HG03175 (cell line): ENCODE results near the gene RFX2.

ENCODE experiments used
- ATAC-seq: cut with Tn5 transposase; IDR thresholded peaks from one replicate; pipeline ENCODE4 v1.9.1; 2021; ENCODE audit warnings: mild to moderate bottlenecking, moderate library complexity; ENCODE audit not compliant: unreplicated experiment

The RFX2 gene

DNA sequence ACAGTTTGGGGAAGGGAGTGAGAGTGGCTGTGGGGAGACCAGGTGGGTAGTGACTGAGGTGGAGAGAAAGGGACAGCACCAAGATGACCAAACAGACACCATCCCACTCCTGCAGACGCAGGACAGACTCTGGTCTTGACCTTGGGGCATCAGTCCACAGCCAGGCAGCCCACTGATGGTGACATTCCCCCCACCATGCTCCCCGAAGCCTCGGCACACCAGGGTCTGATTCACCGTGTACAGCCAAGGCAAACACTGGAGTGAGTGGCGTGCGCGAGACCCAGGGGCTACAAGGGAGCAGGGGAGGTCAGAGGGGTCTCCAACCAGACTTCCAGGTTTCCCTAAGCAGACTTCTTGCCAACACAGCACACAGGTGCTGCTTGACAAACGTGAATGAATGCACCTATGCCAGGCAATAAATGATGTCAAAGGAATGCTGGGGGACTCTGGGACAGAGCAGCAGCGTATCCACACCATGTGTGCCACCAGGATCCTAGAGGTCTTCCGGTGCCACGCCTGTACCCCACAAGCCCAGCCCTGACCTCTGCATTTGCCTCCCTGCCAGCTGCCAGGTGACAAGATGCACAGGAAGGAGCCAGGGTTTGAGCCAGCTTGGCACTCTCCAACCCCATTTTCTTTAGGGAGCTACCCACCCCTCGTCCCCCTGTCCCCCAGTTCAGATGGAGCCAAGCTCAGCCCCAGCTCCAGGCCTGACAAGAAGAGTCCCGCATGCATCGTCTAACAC lies 150.9 kb downstream of the RFX2 start:
- ATAC-seq = no peak

DNA sequence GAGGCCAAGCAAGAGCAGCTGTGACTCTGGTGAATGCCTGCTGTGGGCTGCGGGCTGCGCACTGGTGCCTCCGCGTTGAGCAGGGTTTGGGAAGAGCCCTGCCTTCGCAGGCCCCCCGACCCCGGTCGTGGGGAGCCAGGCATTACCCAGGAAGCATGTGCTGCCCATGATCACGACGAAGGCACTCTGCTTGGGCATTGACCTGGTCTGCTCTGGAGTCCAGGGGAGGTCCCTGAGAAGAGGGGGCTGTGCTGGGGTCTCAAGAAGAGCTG lies 151.5 kb downstream of the RFX2 start:
- ATAC-seq = no peak

DNA sequence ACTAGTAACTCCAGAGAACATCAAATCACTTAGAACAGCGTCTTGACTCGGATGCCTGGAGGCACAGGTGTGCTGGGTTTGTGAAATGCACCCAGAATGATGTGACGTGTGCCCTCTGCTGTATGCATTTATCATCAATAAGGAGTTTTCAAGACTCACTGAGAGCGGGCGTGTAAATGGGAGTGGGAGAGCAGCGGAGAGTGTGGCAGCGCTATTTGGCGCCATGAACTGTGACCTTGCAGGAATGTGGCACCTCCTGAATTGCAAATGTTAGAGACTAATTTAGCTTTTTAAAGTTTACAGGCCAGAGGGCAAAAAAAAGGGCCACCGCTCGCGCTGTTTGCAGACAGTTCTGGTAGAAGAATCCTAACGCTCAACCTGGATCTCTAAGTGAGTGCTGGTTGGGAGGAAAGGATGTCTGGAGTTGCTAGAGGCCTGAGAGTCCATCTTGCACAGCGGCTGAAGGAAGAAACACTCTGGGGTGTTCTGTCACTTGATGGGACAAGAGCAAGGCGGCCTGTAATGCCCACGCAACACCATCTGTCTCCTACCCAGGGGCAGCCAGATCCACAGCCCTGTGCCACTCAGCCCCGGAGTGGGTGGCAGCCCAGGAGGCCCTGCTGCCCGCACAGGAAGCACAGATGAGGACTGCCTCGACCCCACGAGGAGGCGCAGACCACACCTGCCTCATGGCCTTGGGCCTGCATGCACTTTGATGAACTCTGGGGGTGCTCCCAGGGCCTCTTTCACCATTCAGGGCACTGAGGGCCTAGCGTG lies 152.0 kb downstream of the RFX2 start:
- no peak for ATAC-seq

DNA sequence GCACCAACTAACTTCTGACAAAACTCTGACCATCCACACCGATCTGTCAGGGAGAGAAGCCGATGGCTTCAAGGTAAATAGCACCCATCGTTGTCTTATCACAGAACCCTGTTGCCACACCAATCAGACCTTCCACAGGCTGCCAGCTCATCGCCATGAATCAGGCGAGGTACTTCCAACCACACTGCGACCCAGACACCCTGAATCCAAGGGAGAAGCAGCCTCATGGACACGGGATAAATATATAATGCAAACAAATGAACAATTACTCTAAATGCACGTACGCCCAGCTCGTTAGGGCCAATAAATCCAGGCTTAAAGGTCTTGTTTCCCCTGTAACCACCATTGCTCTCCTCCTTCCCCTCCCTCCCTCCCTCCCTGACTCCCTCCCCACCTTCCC lies 153.1 kb downstream of the RFX2 start:
- ATAC-seq = no peak

DNA sequence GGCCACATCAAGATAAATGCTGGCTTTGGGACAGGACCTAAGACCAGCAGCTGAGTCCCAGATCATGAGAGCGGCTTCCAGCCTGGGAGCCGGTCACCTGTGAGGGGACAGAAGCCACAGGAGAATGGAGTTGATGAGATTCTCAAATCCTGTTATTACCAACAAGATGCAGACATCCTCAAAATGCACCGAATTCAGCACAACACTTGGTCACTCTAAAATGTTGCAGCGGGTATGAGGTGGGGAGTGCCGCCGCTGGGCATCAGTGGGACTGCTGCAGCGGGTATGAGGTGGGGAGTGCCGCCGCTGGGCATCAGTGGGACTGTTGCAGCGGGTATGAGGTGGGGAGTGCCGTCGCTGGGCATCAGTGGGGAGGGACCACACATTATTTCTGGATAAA lies 153.6 kb downstream of the RFX2 start:
- ATAC-seq = no peak

DNA sequence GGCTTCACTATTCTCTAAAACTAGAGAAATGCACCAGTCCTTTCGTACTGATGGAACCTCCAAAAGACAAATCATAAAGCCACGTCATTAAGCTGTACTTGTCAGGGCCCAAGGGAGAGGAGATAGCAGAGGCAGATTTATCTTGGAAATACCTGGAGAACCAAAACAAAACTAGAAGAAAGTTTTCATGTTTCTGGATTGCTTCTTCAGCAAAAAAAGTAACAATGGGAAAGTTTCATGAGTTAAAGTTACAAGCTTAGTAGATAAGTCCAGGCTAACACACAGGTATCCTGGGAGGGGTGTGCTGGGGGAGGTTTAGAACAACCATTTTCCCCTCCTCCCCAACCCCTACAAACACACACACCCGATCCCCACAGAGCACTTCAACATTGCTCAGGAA lies 154.0 kb downstream of the RFX2 start:
- ATAC-seq = no peak

DNA sequence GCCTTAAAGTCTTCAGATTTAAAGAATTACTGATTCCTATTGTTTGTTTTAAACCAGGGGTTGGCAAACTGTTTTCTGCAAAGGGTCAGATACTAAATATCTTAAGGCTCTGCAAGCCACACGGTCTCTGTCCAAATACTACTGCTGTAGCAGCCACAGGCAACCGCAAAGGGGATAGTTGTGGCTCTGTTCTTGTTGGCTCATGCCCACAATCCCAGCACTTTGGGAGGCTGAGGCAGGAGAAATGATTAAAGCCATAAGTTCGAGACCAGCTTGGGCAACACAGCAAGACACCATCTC lies 154.7 kb downstream of the RFX2 start:
- no peak for ATAC-seq

DNA sequence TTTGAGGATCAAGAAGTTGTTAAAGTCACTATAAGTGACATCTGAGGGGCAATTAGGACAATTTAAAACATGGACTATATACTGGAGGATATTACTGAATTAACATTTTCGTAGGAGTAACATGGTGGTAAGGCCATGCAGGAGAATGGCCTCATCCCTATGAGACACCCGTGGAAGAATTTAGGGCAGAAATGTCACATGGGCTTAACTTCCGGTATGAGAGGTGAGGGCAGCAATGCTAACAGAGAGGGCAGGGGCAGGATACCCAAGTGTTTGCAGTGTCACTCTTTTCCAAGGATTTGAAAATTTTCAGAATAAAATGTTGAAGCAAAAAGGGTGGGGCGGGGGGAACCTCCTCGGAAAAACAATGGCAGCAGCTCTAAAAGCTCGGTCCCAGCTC lies 156.0 kb downstream of the RFX2 start:
- ATAC-seq = no peak

DNA sequence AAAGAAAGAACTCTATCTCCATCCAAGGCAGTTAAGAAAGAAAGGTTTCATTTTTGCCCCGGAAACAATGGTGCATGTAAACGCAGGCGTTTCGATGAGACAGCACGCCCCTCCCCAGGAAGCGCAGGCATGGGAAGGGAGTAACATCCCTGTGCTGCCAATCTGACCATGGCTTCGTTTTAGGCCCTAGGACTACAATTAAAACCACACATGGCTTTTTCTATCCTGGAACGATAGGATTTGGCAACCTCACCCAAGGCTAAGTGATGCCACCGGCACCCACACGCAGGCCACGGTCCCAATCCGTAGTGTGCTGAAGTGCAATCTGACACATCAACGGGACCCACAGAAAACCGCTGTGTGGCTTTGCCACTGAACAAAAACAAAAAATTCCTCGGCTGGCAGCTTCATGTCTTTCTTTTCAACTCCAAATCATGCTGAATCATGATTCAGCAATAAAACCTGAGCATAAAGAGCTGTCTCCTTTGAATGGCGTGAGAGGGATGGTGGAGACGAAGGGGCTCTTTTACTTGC lies 156.6 kb downstream of the RFX2 start:
- no peak for ATAC-seq

DNA sequence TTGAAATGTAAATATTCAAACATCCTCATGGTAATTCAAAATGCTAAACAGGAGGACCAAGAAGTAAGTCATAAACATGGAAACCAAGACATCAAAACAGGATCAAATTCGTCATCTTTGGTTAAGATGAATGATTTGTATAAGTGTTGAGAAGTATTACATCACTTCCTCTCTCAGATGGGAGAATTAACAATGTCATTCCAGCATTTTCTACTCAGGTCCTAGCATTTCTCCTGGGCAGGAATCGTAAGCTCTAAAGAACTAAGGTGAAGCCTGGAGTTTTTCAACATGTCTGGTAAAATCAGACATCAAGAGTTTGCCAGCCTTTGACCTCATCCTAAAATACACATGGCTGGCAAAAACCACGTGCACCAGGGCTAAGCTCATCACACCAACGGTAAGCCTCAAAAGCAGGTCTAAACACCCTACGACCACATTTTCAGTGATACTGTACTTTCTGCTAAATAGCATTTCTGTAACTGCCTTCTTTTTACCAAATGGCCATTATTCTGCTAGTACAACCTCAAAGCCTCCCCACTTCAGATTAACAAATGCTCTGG lies 157.2 kb downstream of the RFX2 start:
- no peak for ATAC-seq

DNA sequence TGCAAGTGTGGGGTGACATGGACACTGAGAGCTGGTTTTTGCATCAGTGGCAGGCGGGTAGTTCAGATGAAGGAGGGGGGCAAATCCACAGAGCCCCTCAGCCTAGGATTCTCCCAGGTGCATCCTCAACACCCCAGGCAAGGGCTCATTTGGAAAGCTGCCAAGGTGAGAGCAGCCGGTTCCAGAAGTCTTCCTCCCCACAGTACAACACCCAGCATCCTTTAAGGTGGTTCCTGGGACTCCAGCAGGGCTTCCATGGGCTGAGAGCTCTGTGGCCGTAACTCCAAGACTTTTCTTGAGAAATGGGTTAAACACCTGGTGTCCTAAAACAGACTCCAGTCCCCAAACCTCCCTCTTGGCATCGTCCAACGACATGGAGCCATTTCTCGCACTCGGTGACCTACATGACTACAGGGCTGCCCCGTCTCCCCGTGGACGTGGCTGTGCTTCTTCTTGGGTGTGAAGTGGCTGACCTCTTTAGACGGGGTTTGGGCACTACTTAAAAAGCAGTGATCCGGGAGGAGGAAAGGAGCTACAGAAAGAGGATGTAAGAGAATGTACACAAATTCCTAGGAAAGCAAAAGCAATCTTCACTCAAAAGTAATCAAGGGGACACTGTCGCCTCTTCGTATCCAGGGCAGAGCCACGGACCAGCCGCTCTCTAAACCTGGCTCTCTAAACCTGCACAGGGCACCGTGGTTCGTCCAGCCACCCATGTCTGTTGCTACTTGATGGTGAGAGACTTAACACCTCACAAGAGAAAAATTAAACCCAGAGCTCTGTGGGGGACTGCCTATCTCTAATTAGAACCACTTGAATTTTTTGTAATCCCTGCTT lies 157.9 kb downstream of the RFX2 start:
- no peak for ATAC-seq

DNA sequence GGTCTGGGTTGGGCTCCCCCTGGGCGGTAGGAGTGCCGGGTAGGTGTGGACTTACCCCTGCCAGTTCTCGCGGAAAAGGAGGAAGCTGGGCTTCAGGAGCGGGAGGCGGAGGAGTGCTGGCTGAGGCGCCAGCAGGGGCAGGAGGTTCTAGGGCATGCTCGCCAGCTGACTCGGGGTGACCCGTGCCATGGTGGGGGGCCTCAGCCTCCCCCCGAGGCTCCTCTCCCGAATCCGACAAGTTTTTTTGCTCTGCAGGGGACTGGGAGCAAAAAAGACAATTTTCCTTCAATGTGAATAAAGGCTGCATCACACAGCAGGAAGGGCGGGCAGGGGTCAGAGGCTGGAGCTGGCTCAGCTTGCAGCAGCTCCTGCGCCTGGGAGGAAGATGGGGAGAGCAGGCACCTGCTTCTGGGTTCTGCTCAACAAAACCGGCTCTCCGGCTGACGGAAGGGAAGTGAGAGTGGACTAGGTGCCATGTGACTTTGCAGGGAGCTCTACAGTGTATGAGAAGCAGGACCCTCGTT lies 158.9 kb downstream of the RFX2 start:
- ATAC-seq = no peak

DNA sequence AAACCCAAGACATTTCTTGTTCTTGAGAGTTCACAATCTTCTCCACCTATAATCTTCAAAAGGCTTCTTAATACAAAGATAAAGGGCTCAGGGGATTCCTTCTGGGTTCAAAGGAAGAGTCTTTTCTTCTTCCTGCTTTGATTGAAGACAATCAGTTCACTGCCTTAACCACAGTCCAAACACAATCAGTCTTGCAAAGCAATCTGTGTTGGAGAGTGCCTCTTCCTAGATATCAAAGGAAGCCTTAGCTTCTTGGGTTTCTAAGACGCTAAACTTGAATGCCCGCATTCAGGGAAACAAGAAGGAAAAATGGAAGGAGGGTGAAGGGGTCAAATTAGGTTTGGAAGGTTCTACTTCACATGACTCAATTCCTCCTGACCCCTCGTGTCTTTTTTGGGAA lies 159.6 kb downstream of the RFX2 start:
- ATAC-seq = no peak

DNA sequence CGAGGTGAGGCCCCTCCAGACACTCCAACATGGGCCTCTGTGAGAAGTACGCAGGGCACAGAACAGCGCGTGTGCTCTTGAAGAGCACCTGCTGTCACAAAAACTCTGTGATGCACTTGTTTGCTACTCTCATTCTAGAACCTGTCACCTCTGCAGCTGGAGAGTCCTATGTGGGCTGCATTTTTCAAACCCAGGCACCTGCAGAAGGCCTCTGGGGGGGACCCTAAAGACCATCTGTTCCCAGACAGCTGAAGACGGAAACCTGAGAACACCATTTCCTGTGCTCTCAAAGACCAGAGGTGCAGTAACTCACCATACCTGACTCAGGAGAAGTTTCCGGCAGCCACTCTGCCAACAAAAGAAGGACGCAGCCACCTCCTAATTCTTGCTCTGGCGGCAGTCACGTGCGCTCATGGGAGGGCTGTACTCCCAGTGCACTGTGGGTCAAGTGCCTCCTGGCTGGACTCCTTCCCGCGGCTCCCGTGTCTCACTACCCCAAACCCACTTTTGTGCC lies 160.5 kb downstream of the RFX2 start:
- ATAC-seq = no peak

DNA sequence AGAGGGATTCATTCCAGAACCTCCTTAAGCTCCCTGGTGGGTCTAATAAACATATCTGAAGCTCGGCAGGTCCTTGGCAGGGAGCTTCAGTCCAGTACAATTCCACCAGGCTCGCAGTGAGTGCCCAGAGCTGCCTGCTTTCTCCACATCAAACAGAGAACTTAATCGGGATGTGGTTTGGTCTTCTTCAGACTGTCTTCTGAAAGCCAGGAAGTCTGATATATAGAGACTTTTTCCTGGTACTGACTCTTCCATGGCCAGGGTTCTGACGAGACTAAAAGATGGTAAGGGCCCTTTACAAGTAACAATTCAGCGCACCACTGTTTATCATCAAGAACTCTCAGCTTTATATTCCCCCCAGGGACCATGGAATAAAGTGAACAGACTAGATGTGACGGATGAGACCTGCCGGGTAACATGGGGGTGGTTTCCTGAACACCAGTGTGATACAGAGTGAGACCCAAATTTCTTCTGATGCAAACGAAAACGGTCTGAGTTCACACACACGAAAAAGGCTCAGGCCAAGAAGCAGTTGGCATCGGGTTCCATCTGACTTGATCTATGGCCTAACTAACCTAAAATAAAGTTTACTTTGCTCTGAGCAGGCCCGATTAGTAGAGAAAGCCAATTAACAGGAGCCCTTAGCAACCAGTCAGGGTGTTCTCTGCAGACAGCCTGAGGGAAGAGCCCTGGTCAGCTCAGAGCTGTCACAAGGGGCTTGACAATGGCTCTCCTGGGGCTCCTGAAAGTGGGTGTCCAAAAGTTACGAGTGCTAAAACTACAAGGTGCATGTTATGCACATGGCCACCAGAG lies 161.3 kb downstream of the RFX2 start:
- no peak for ATAC-seq

DNA sequence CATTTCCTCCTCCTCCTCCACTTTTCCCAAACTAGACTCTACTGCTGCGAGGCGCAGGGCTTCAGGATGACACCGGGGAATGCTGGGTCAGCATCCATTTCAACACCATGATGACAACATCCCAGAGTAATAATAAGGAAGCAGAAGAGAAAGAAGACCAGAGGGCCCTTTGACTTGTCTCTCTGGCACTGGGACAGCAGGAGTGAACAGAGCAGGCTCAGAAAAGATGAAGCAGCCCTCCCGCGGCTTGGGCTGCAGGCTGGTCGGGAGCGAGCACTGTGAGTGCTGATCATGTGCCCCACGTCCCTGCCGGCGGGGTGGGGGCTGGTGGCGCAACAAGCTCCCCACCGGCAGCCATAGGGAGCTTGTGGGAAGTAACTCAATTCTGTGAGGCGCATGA lies 162.9 kb downstream of the RFX2 start:
- no peak for ATAC-seq

DNA sequence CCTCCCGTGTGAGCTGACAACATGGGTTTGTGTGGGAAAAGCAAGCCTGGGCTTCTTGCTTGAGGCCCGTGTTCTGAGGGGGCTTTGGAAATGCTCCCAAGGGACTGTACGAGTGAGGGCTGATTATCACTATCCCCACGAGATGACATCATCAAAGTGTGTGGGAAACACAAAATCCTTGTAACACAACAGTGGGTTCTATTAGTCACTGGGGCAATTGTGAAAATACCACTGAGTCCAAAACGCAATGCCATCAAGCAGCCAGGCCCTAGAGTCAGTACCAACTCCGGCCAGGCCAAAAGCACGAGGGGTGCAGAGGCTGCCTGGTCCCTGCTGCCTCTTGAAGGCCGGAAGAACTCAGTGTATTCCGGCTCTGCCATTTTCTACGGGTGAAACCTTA lies 166.7 kb downstream of the RFX2 start:
- ATAC-seq = no peak
